NCI-H774 (cell line): Measurements from ENCODE around the gene PINK1.
A peak's percentile ranks its signal among the peaks of the same experiment; 100 is the strongest.
"Not testable (repeated sequence)": the region's sequence is repeated elsewhere in the genome, so short reads cannot be mapped to it uniquely, and the experiment has no call there.

Source experiments
- DNase-seq: peaks from one replicate; lab custom pipeline; 2025; lab: John Stamatoyannopoulos, UW

PINK1 gene

GRCh38 chr1:20645414-20645813 is 12.2 kb downstream of the PINK1 start:
- DNase-seq: no peak

DNA sequence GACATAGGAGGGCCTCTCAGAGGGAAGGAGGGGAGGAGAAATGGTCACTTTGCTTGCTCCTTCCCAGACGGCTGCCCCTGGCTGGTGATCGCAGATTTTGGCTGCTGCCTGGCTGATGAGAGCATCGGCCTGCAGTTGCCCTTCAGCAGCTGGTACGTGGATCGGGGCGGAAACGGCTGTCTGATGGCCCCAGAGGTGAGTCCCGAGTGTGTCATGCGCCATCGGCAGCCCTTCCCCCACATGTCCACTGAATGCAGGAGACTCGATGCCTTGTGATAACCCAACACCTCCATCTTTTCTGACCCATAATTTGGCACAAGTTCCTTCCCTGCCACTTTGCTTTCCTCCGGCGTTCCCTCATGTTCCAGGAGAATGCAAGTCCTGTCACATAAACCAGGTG is 15.2 kb downstream of the PINK1 start:
- DNase-seq: no peak

DNA sequence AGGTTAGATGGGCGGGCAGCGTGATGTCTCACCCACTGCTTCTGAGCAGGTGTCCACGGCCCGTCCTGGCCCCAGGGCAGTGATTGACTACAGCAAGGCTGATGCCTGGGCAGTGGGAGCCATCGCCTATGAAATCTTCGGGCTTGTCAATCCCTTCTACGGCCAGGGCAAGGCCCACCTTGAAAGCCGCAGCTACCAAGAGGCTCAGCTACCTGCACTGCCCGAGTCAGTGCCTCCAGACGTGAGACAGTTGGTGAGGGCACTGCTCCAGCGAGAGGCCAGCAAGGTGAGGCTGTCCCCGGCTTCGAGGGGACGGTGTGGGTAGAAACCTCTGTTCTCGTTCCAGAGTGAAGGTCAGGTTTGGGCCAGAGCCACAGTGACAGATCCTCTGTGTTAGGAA is 15.7 kb downstream of the PINK1 start:
- no peak for DNase-seq

GRCh38 chr1:20652300-20652699 is 19.0 kb downstream of the PINK1 start:
- no peak for DNase-seq

DNA sequence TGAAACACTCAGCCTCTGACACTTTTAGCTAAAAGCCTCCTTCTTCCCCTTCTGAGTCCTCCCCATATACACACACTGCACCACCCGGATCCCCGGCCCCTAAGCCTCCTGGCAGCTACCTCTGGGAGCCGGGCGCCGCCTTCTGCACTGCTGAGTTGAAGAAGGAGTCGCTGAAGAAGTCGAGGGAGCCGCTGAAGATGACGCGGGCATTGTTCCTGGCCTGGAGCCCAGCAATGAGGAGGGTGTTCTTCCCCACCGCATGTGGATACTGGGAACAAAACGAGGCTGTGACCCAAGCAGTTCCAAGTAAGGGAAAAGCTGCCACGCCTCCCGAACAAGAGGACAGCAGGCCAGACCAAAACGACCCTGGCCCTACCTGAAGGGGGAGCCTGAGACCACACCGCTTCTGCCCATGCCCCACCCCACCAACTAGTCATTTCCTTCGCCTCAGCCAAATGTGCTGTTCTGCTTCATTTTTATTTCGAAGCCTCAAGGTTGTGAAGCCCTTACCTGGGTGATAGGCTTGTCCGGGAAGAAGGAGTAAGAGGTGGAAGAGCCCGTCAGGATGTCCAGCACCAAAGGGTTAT is 20.9 kb downstream of the PINK1 start:
- DNase-seq: no peak

DNA sequence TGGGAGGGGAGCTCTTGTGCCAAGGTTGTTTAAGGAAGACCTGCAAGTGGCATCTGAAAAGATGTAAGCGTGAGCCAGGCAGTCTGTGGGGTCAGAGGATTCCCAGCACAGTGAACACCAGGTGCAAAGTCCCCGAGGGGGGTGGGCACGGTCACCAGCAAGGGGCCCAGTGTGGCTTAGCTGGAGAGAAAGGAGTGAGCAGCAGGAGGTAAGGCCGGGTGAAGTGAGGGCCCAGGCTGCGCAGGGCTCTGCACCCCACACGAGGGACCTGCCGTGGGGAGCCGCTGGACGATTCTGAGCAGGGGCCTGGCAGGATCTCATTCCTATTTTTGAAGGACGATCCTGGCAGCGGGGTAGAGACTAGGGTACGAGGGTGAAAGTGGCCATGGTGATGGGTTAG is 23.8 kb downstream of the PINK1 start:
- DNase-seq: no peak

GRCh38 chr1:20658166-20658915 is 25.1 kb downstream of the PINK1 start:
- no peak for DNase-seq

GRCh38 chr1:20660363-20660762 is 27.1 kb downstream of the PINK1 start:
- no peak for DNase-seq

- DNase-seq: no peak
Observed at GRCh38 chr1:20660847-20661206, 27.6 kb downstream of the PINK1 start.

GRCh38 chr1:20661207-20662109 is 28.2 kb downstream of the PINK1 start, which contains the start of gene DDOST:
DDOST (minus strand) TSS chr1:20661369; CDS start chr1:20661350, 19 bp downstream.
- peak; percentile 89 for DNase-seq

- DNase-seq: no peak
Observed at GRCh38 chr1:20662110-20662475, 28.8 kb downstream of the PINK1 start.

GRCh38 chr1:20663365-20663764 is 30.1 kb downstream of the PINK1 start:
- DNase-seq: no peak

DNA sequence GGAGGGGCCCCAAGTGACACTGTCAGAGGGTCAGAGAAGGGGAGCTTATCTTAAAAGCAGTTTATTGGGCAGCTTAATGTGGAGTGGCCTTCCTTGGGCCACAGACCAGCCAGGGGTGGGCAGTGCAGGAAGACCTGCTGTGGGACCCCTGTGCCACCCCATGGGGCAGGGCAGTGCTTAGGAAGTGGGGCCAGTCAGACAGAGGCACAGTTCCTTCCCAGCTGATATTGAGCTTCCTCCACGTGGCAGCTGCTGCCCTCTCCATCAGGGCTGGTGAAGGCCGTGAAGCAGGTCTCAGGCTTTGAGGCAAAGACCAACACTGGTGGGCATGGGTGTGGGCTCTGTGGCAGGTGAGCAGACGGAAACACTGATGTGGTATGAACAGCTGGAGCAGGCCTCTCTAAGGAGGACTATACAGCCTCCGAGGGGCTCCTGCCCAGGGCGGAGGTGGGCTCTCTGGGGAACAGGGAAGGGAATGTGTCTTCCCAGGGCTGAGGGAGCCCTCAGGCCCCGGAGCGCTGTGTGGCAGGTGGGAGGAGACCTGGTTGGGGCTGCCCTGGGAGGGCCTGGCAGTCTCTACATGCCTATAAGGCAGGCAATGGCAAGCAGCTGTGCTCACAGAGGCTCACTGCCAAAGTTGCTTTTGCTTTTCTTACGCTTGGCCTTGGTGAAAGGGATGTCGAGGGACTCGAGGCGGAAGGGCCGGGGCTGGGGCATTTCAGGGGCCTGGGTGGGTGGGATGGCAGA is 30.9 kb downstream of the PINK1 start:
- DNase-seq: no peak

DNA sequence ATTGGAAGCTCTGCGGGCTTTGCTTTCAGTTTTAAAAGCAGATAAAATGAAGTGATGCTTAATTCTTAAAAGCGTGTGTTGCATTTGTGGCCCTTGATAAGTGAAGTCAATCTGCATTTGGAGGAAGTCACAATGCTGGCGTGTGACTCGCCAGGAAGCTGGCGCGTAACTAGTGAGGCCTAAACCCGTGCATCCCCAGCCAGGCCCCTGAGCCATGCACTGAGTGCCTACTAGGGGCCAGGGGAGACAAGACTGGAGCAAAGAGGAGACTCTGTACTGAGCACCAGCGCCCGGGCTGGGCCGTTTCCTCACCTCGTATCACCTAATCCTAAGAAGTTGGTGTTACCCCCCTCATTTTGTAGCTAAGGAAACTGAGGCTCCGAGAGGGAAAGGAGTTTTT is 32.5 kb downstream of the PINK1 start:
- DNase-seq: no peak

- no peak for DNase-seq
Observed at GRCh38 chr1:20666146-20666545, 32.9 kb downstream of the PINK1 start.

DNA sequence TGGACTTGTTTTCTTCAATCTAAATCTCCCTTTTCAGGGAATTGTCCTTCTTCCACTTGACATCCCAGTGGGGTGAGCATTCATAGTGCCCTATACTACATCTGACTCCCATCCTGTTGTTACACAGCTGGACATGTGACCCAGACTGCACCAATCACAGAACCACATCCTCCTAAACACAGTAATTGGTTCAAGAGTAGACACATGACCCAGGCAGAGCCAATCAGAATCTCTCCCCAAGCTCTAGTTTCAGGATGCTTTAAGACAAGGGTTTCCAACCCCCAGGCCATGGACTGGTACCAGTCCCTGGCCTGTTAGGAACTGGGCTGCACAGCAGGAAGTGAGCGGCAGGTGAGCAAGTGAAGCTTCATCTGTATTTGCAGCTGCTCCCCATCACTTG is 33.5 kb downstream of the PINK1 start:
- no peak for DNase-seq

DNA sequence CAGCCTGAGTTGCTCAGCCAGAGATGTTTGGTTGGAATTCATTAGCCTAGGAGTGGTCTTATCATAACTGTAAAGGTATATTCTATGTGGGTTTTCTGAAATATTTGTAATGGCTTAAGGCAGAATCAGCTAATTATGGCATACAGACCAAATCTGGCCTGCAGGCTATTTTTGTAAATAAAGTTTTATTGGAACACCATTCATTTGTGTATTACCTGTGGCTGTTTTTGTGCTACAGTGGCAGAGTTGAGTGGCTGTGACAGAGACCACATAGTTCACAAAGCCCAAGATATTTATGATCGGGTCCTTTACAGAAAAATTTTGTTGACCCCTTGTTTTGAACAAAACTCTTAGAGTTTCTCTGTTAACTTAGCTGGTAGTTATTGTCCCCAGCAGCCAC is 35.3 kb downstream of the PINK1 start:
- no peak for DNase-seq

GRCh38 chr1:20670936-20671335 is 37.7 kb downstream of the PINK1 start:
- DNase-seq: no peak

DNA sequence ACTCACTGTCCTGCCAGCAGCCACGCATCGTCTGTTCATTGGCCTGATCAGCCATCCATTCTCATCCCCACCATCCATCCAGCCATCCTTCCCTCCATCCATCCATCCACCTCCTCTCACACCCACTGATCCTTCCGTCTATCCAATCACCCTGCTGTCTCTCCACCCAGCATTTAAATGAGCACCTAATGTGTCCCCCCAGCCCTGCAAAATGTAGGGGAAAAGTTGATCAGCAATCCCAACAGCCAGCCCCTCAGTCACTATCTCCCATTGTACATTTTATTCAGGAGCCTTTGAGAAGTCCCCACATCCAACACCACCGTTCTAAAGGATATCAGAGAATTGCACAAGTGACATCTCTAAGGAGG is 39.0 kb downstream of the PINK1 start:
- no peak for DNase-seq

DNA sequence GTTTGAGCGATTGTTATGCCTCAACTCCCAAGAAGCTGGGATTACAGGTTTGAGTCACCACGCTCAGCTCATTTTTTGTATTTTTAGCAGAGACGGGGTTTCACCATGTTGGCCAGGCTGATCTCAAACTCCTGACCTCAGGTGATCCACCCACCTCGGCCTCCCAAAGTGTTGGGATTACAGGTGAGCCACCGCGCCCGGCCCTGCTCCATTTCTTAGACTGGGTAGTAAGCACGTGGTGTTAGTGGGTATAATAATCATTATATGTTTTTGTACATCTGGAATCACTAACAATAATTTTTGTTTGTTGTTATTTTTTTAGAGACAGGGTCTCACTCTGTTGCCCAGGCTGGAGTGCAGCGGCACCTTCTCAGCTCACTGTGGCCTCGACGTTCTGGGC is 40.4 kb downstream of the PINK1 start:
- DNase-seq: not testable (repeated sequence)

- DNase-seq: no peak
Observed at GRCh38 chr1:20678599-20678998, 45.3 kb downstream of the PINK1 start.

- DNase-seq: no peak
Observed at GRCh38 chr1:20680269-20680668, 47.0 kb downstream of the PINK1 start.
